GM23338 (cell line): Measurements from ENCODE around the gene PERCC1.
"Not testable (repeated sequence)": the region's sequence is repeated elsewhere in the genome, so short reads cannot be mapped to it uniquely, and the experiment has no call there.

ENCODE experiments used
- CREB1 ChIP-seq: fragments of 250-450 bp; sonication (Bioruptor Pico); IDR thresholded peaks from 2 replicates; pipeline ENCODE4 v1.5.0; 2020; ENCODE audit warnings: low read depth, mild to moderate bottlenecking, moderate library complexity
- CTCF ChIP-seq, 2 experiments: fragments of 200-600 bp in 1 of 2; sonication (generic) in 1 of 2; conservative IDR thresholded peaks; 2 replicates each; pipeline versions ENCODE4 v1.5.1 to v1.6.1; 2016 to 2017; ENCODE audit warnings: antibody characterized with exemption in 2 of 2, low read depth in 2 of 2, mild to moderate bottlenecking in 2 of 2, moderate library complexity in 1 of 2
- ETS1 ChIP-seq: IDR thresholded peaks from 2 replicates; pipeline ENCODE4 v1.6.1; 2016; ENCODE audit warnings: antibody characterized with exemption
- EZH2 ChIP-seq: fragments of 200-600 bp; sonication (generic); IDR thresholded peaks from one replicate; pipeline ENCODE4 v1.8.0; 2017; ENCODE audit warnings: antibody characterized with exemption, mild to moderate bottlenecking, low read depth; ENCODE audit not compliant: unreplicated experiment
- EZH2phosphoT487 ChIP-seq: fragments of 200-600 bp; sonication (generic); IDR thresholded peaks from one replicate; pipeline ENCODE4 v1.8.1; 2018; ENCODE audit warnings: antibody characterized with exemption; ENCODE audit not compliant: unreplicated experiment
- POLR2AphosphoS5 ChIP-seq: IDR thresholded peaks from 2 replicates; pipeline ENCODE4 v1.6.1; 2016; ENCODE audit warnings: antibody characterized with exemption, low read depth
- STAT1 ChIP-seq: IDR thresholded peaks from one replicate; pipeline ENCODE4 v1.6.1; 2016; ENCODE audit warnings: antibody characterized with exemption; ENCODE audit not compliant: unreplicated experiment
- ZNF114 ChIP-seq: fragments of 250-450 bp; sonication (Bioruptor Pico); IDR thresholded peaks from 2 replicates; pipeline ENCODE4 v1.5.0; 2020; ENCODE audit warnings: mild to moderate bottlenecking, moderate library complexity
- ZNF331 ChIP-seq: fragments of 250-450 bp; sonication (Bioruptor Pico); IDR thresholded peaks from 2 replicates; pipeline ENCODE4 v1.5.0; 2020; ENCODE audit warnings: low read depth, mild to moderate bottlenecking, moderate library complexity
- TF ChIP-seq, protein P1 (sequence below): IDR thresholded peaks from one replicate; pipeline ENCODE4 v1.6.1; 2018; ENCODE audit warnings: antibody characterized with exemption; ENCODE audit not compliant: unreplicated experiment

DNA sequence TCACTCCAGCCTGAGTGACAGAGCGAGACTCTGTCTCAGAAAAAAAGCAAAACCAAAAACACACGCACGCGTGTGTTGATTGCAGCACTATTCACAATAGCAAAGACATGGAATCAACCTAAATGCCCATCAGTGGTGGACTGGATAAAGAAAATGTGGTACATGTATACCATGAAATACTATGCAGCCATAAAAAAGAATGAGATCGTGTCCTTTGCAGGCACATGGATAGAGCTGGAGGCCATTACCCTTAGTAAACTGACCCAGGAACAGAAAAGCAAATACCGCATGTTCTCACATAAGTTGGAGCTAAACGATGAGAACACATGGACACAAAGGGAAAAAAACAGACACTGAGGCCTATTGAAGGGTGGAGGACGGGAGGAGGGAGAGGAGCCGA lies 48.1 kb downstream of the PERCC1 start:
- TF ChIP-seq CTCF (conservative IDR thresholded peaks at IDR 0.05; ENCODE audit: low read depth in 2 of 2); POLR2AphosphoS5; EZH2phosphoT487; ETS1; EZH2; CREB1 (CRISPR knock-in tag); STAT1; ZNF331 (CRISPR knock-in tag); ZNF114 (CRISPR knock-in tag): not testable (repeated sequence)
- TF ChIP-seq, protein P1, sequence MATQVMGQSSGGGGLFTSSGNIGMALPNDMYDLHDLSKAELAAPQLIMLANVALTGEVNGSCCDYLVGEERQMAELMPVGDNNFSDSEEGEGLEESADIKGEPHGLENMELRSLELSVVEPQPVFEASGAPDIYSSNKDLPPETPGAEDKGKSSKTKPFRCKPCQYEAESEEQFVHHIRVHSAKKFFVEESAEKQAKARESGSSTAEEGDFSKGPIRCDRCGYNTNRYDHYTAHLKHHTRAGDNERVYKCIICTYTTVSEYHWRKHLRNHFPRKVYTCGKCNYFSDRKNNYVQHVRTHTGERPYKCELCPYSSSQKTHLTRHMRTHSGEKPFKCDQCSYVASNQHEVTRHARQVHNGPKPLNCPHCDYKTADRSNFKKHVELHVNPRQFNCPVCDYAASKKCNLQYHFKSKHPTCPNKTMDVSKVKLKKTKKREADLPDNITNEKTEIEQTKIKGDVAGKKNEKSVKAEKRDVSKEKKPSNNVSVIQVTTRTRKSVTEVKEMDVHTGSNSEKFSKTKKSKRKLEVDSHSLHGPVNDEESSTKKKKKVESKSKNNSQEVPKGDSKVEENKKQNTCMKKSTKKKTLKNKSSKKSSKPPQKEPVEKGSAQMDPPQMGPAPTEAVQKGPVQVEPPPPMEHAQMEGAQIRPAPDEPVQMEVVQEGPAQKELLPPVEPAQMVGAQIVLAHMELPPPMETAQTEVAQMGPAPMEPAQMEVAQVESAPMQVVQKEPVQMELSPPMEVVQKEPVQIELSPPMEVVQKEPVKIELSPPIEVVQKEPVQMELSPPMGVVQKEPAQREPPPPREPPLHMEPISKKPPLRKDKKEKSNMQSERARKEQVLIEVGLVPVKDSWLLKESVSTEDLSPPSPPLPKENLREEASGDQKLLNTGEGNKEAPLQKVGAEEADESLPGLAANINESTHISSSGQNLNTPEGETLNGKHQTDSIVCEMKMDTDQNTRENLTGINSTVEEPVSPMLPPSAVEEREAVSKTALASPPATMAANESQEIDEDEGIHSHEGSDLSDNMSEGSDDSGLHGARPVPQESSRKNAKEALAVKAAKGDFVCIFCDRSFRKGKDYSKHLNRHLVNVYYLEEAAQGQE, result not testable (repeated sequence)
